ENCODE measurements around the gene RAD23B. TPM values are rescaled to one million over a fixed set of nuclear protein-coding genes. Genes with fewer than 3 reads are reported as not detected.

The RAD23B gene
- total RNA-seq, 4 donors from 2014 or later, result 87.3 to 98.6 (median 93.1) TPM

- peaks cover 0 to 35% (median 0%) of the 10 kb centered on the region in 4 donors for H3K4me1 ChIP-seq
- H3K4me3 ChIP-seq, result no peak overlapping the region
- DNase-seq (ENCODE audit: low spot score in 2 of 2), result no peak
- 95 to 100% methylated on average over 1 of the region's 1 CpG for WGBS, 2 donors
- H3K27me3 ChIP-seq, result no peaks in the 10 kb centered on the region
- TF ChIP-seq POLR2A (IDR thresholded peaks at IDR 0.05) (no peak), CTCF (IDR thresholded peaks at IDR 0.05) (no peak), EP300 (IDR thresholded peaks at IDR 0.05) (no peak)
- peaks cover 0 to 61% (median 6%) of the 10 kb centered on the region in 3 donors for H3K36me3 ChIP-seq
- H3K27ac ChIP-seq, result no peak overlapping the region
- H3K9me3 ChIP-seq, result peaks cover 0 to 11% (median 2%) of the 10 kb centered on the region in 4 donors
These were observed 42.8 kb downstream of the RAD23B start for GRCh38 chr9:107325842-107326241.

GRCh38 chr9:107328510-107328909, 45.4 kb downstream of the RAD23B start:
- Histone ChIP-seq H3K9me3 (peaks cover 0 to 11% (median 2%) of the 10 kb centered on the region in 4 donors), H3K36me3 (peaks cover 0 to 87% (median 9%) of the 10 kb centered on the region in 3 donors)
- TF ChIP-seq CTCF (IDR thresholded peaks at IDR 0.05), result no peak
- TF ChIP-seq POLR2A (IDR thresholded peaks at IDR 0.05), result no peak
- no peak for TF ChIP-seq EP300 (IDR thresholded peaks at IDR 0.05)

DNA sequence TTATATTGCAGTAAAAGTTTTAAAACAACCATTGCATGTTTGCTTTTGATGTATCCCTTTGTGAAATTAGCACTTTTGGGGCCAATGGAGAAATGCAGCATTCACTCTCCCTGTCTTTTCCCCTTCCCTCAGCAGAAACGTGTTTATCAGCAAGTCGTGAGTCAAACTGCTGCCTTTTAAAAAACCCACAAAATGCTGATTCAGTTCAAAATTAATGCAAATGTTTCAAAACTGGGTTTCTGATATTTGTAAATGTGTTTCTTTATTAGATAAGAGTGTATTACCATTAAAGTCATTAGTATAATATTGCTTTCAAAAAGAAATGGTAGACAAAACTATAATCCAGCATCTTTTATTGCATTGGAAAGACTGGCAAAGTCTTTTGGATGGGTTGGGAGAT, 47.3 kb downstream of the RAD23B start:
- no peak for DNase-seq (ENCODE audit: low spot score in 2 of 2)
- H3K36me3 ChIP-seq, result peaks cover 0 to 86% (median 9%) of the 10 kb centered on the region in 3 donors
- 32 to 54% methylated on average over 2 of the region's 2 CpGs for WGBS, 2 donors
- no peak overlapping the region for H3K4me3 ChIP-seq
- no peak for TF ChIP-seq CTCF (IDR thresholded peaks at IDR 0.05)
- TF ChIP-seq POLR2A (IDR thresholded peaks at IDR 0.05), result no peak
- TF ChIP-seq EP300 (IDR thresholded peaks at IDR 0.05), result no peak
- no peak overlapping the region for H3K27ac ChIP-seq
- no peaks in the 10 kb centered on the region for H3K4me1 ChIP-seq
- no peaks in the 10 kb centered on the region for H3K27me3 ChIP-seq
- H3K9me3 ChIP-seq, result peaks cover 0 to 10% (median 2%) of the 10 kb centered on the region in 4 donors

More at GRCh38 chr9:107328510-107328909, 45.4 kb downstream of the RAD23B start:
- Histone ChIP-seq H3K4me3 (no peak overlapping the region), H3K27ac (no peak overlapping the region), H3K4me1 (peaks cover 0 to 10% (median 0%) of the 10 kb centered on the region in 4 donors), H3K27me3 (no peaks in the 10 kb centered on the region)
- no peak for DNase-seq (ENCODE audit: low spot score in 2 of 2)
- WGBS, 2 donors, result 95 to 96% methylated on average over 7 of the region's 7 CpGs

DNA sequence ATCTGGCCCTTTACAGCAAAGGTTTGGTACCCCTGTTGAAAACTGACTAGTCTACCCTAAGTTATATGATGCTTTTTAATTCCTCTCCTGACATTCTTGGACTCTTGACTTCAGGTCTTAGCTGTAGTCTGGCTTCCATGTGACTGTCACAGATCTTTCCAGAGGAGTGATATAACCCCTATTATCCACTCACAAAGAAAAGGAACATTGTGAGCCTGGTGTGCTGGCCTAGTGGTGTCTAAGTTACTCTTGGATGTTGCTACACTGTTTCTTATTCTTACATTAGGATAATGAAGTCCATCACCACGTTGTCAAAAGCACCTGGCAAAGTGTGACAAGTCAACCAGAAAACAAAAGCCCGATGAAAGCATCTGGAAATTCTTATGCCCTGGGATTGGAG, 49.8 kb downstream of the RAD23B start:
- no peak for TF ChIP-seq CTCF (IDR thresholded peaks at IDR 0.05)
- no peak for TF ChIP-seq EP300 (IDR thresholded peaks at IDR 0.05)
- TF ChIP-seq POLR2A (IDR thresholded peaks at IDR 0.05), result no peak
- H3K36me3 ChIP-seq, result peaks cover 0 to 68% (median 9%) of the 10 kb centered on the region in 3 donors
- no peaks in the 10 kb centered on the region for H3K27me3 ChIP-seq
- DNase-seq (ENCODE audit: low spot score in 2 of 2), result no peak
- no peak overlapping the region for H3K27ac ChIP-seq
- WGBS, 2 donors, result 81 to 93% methylated on average over 2 of the region's 2 CpGs
- H3K4me1 ChIP-seq, result peaks cover 0 to 9% (median 0%) of the 10 kb centered on the region in 4 donors
- H3K9me3 ChIP-seq, result no peaks in the 10 kb centered on the region
- H3K4me3 ChIP-seq, result no peak overlapping the region

GRCh38 chr9:107333363-107333762, 50.3 kb downstream of the RAD23B start:
- Histone ChIP-seq H3K36me3 (peaks cover 0 to 64% (median 9%) of the 10 kb centered on the region in 3 donors), H3K9me3 (no peaks in the 10 kb centered on the region), H3K27ac (no peak overlapping the region), H3K4me3 (no peak overlapping the region), H3K27me3 (no peaks in the 10 kb centered on the region), H3K4me1 (peaks cover 0 to 14% (median 0%) of the 10 kb centered on the region in 4 donors)
- TF ChIP-seq POLR2A (IDR thresholded peaks at IDR 0.05), result no peak
- no peak for TF ChIP-seq EP300 (IDR thresholded peaks at IDR 0.05)
- no peak for TF ChIP-seq CTCF (IDR thresholded peaks at IDR 0.05)
- 93 to 100% methylated on average over 2 of the region's 2 CpGs for WGBS, 2 donors
- no peak for DNase-seq (ENCODE audit: low spot score in 2 of 2)

All from tibial nerve (tissue), 4 donors.